Measurements from ENCODE around the gene COL27A1. TPM values are rescaled to one million over a fixed set of nuclear protein-coding genes. Genes with fewer than 3 reads are reported as not detected.

COL27A1 gene
- total RNA-seq, 1 donor from 2014 or later = 13.7 TPM

- H3K4me3 ChIP-seq = no peak overlapping the region
- ATAC-seq (no peak), DNase-seq (no peak)
- peaks cover 4% of the 10 kb centered on the region for H3K4me1 ChIP-seq
- H3K27ac ChIP-seq = no peak overlapping the region
- H3K9me3 ChIP-seq = no peaks in the 10 kb centered on the region
- intact Hi-C loops (cut with DNase I) = no loop called here
- H3K27me3 ChIP-seq = no peaks in the 10 kb centered on the region
- TF ChIP-seq, protein P1, sequence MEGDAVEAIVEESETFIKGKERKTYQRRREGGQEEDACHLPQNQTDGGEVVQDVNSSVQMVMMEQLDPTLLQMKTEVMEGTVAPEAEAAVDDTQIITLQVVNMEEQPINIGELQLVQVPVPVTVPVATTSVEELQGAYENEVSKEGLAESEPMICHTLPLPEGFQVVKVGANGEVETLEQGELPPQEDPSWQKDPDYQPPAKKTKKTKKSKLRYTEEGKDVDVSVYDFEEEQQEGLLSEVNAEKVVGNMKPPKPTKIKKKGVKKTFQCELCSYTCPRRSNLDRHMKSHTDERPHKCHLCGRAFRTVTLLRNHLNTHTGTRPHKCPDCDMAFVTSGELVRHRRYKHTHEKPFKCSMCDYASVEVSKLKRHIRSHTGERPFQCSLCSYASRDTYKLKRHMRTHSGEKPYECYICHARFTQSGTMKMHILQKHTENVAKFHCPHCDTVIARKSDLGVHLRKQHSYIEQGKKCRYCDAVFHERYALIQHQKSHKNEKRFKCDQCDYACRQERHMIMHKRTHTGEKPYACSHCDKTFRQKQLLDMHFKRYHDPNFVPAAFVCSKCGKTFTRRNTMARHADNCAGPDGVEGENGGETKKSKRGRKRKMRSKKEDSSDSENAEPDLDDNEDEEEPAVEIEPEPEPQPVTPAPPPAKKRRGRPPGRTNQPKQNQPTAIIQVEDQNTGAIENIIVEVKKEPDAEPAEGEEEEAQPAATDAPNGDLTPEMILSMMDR (IDR thresholded peaks at IDR 0.05) = no peak
- no peaks in the 10 kb centered on the region for H3K36me3 ChIP-seq
Measured at GRCh38 chr9:114216976-114217375, 61.6 kb downstream of the COL27A1 start.

- Histone ChIP-seq H3K27ac (no peak overlapping the region), H3K9me3 (no peaks in the 10 kb centered on the region), H3K4me3 (no peak overlapping the region), H3K27me3 (no peaks in the 10 kb centered on the region), H3K36me3 (no peaks in the 10 kb centered on the region), H3K4me1 (peaks cover 4% of the 10 kb centered on the region)
- DNase-seq = no peak
- intact Hi-C loops (cut with DNase I) = no loop called here
- no peak for ATAC-seq
- TF ChIP-seq, protein P1 (IDR thresholded peaks at IDR 0.05) = no peak
Measured at GRCh38 chr9:114218264-114219120, 63.2 kb downstream of the COL27A1 start.

DNA sequence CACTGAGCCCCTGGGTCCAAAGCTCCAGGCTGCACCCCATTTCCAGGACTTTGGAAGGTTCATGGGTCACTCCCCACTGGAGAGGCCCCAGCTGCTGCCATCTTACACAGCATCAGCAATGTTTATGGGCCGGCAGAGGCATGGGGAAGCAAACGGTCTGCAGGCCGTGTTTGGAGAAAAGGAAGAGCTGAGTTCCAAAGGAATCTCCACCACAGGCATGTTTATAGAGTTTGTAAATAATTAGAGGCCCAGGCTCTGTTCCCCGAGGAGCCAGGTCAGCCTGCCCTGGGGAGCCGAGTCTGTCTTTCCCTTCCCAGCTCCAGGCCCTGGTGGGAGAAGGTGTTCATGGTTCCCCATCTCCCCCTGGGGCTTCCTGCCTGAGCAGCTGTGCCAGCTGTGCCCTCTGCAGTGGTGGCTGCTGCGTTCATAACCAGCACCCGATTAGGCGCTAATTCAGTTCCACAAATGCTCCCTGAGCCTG lies 64.8 kb downstream of the COL27A1 start:
- Histone ChIP-seq H3K27ac (no peak overlapping the region), H3K4me3 (no peak overlapping the region), H3K27me3 (no peaks in the 10 kb centered on the region), H3K36me3 (no peaks in the 10 kb centered on the region), H3K4me1 (peaks cover 2% of the 10 kb centered on the region), H3K9me3 (no peaks in the 10 kb centered on the region)
- TF ChIP-seq, protein P1 (IDR thresholded peaks at IDR 0.05) = no peak
- DNase-seq (no peak), ATAC-seq (no peak)
- intact Hi-C loops (cut with DNase I) = no loop called here

- H3K9me3 ChIP-seq = no peaks in the 10 kb centered on the region
- H3K36me3 ChIP-seq = no peaks in the 10 kb centered on the region
- no peaks in the 10 kb centered on the region for H3K4me1 ChIP-seq
- ATAC-seq (no peak), DNase-seq (no peak)
- H3K27me3 ChIP-seq = no peaks in the 10 kb centered on the region
- no peak overlapping the region for H3K27ac ChIP-seq
- intact Hi-C loops (cut with DNase I) = no loop called here
- no peak overlapping the region for H3K4me3 ChIP-seq
- TF ChIP-seq, protein P1 (IDR thresholded peaks at IDR 0.05) = no peak
Measured at GRCh38 chr9:114221706-114222465, 66.5 kb downstream of the COL27A1 start.

DNA sequence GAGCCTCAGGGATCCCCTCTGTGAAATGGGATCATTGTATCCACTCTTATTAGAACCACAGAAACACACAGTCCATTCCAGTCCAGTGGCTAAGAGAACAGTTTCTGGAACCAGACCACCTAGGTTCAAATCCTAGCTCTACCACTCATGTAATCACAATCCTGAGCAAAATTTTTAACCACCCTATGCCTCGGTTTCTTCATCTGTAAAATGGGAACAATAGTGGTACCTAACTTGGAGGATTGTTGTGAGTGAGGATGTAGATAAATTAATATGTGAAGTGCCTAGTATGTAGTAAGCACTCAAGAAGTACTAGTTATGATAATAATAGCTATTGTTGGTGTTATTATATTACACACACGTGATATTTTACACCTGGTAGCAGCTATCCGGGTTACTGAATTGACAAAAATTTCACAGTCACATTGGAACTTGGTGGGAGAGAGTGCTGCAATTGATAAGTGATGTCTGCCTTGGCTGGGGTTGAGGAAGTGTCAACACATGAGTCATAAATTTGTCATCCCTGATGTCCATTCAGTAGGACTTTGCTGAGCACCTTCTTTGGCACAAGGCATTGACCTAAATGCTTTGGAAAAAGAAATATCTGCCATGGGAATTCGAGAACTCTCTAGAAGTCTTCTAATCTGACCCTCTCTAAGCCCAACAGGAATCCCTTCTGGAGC lies 68.4 kb downstream of the COL27A1 start:
- H3K9me3 ChIP-seq = no peaks in the 10 kb centered on the region
- DNase-seq (no peak), ATAC-seq (no peak)
- H3K36me3 ChIP-seq = no peaks in the 10 kb centered on the region
- intact Hi-C loops (cut with DNase I) = no loop called here
- TF ChIP-seq, protein P1 (IDR thresholded peaks at IDR 0.05) = no peak
- no peak overlapping the region for H3K4me3 ChIP-seq
- no peaks in the 10 kb centered on the region for H3K4me1 ChIP-seq
- no peaks in the 10 kb centered on the region for H3K27me3 ChIP-seq
- H3K27ac ChIP-seq = no peak overlapping the region

Data from upper lobe of right lung (tissue), 1 donor.